Activated gamma-delta T cell treated with anti-CD3 and anti-CD28 coated beads, Interleukin-2, amount 50 U/mL, for 16 hours (primary cell): Measurements from ENCODE around the gene ENTREP1.
"Not testable (repeated sequence)": the region's sequence is repeated elsewhere in the genome, so short reads cannot be mapped to it uniquely, and the experiment has no call there.

Experiments
- DNase-seq: peaks from one replicate; pipeline ENCODE4 v3.0.0-alpha.2; 2020; ENCODE audit warnings: low read depth

Gene ENTREP1, protein sequence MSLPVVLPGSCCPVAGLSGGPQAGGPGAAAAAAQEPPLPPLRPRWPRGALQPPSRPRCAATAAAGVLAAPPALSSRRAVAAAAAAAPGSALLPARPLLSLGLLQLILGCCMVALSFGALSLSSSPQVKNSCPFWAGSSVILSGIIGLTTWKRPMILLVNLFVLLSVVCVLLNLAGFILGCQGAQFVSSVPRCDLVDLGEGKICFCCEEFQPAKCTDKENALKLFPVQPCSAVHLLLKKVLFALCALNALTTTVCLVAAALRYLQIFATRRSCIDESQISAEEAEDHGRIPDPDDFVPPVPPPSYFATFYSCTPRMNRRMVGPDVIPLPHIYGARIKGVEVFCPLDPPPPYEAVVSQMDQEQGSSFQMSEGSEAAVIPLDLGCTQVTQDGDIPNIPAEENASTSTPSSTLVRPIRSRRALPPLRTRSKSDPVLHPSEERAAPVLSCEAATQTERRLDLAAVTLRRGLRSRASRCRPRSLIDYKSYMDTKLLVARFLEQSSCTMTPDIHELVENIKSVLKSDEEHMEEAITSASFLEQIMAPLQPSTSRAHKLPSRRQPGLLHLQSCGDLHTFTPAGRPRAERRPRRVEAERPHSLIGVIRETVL

DNA sequence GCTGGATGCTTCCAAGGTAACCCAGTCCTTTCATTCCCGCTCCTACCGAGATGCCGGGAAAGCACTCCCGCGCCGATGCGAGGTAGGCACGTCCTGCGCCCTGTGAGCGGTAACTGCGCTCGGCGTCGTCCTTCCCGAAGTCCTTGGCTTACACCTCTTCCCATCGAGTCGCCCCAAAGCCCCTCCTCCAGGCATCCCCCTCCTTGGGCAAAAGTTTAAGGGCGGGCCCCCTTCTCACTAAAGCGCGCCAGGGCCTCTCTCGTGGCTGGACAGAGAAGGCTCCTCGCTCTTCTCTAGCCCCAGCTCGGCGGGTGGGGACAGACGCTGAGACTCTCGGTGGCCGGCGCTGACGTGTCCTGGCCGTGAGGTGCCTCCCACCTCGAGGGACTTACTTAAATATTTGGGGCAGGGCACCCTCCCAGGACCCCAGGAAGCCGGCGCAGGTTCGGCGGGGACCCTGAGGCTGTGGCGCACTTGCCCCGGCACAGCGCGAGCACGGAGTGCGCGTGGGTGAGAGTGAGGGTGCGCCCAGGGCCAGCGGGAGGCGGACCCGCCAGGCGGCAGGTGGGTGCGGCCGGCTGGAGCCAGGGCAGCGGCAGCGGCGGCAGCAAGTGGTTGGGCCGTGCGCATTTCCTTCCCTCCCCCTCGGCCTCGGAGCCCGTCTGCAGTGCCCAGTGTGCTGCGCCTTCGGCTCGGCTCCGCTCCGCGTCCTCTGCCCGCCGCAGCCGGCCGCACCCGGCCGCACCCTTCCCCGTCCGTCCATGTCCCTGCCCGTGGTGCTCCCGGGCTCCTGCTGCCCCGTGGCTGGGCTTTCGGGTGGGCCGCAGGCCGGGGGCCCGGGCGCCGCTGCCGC is at the start of gene ENTREP1:
ENTREP1 (plus strand) TSS at position 667 of the 853 bp plus-strand sequence; CDS start at position 762, 95 bp downstream.
- DNase-seq, result no peak

DNA sequence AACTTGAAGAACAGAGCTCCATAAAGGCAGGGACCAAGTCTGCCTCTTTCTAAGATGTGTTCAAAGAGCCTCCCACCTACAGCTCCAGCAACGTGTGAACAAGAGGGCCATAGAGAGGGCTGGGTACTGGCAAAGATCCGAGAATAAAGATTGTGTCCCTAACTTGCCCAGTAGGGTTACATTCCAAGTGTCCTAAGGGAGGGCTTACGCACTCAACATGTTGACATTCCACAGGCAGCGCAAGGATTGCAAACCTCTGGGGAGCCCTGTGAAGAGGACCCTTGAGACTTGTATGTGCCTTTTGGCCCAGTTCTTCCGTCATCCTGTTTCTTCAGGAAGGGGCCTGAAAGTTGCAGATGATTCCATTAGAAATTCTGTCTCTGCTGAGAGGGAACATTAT is 48.2 kb upstream of the ENTREP1 start:
- DNase-seq, result no peak

DNA sequence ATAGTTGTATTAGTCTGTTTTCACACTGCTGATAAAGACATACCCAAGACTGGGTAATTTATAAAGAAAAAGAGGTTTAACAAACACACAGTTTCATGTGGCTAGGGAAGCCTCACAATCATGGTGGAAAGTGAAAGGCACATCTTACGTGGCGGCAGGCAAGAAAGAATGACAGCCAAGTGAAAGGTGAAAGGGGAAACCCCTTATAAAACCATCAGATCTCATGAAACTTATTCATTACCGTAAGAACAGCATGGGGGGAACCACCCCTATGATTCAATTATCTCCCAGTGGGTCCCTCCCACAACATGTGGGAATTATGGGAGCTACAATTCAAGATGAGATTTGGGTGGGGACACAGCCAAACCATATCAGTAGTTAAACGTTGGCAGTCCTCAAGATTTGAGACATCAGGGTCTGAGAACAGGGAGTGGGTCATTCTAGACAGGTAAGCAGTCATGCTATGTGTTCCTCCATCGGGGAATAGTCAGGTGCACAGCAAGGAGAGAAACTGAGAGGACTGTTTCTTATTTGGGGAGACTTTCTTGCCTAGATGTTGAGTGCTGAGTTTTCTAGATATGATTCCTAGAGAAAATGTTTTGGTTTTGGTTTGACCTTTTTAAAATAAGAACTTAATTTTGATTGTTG is 45.8 kb upstream of the ENTREP1 start:
- DNase-seq, result no peak

DNA sequence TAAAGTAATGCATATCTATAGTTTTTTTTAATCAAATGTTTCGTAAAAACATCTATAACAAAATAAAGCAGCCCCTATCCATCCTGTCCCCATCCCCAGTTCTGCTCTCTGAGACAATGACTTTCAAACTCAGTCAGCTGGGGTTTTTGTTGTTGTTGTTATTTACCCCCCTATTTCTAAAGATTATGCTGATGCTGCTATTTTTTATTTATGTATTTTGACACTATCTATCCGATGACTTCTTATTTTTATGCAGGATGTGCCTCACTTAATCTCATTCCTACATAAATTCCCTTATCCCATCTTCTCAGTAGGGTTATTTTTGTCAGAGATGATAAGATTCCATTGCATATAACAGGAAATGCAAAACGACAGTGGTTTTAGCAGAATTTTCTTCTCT is 45.3 kb upstream of the ENTREP1 start:
- no peak for DNase-seq

DNA sequence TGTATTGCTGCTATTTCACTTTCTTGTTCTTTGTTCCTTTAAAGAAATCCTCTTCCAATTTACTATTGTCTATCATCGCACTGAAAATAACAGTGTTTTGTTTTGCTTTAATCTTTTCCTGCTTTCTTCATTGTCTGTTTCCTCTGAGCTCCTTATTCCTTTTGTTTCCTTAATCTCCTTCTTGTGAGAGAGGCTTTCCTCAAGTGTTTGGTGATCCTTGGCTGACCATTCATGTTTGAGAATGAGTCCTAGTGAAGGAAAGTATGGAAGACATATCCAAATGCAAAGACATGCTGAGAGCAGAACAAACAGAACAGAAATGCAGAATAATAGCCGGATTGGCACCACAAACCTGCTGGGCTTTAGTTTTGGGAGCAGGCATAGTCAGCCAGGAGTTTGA is 42.0 kb upstream of the ENTREP1 start:
- DNase-seq, result no peak

DNA sequence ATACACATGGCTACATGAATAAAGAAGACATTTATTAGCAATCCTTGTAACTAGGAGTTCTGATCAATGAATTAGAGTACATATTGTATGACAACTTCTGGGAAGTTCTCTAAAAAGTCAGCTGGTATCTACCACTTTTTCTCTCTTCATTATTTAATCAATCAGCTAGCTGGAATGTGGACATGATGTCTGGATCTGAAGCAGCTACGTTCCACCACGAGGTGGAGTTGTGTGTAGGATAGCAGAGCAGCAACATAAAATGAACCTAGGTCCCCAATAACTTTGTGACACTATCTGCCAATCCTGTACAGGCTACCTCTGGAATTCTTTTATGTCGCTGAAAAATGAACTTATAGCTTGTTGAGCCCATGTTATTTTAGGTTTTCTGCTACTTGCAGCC is 32.9 kb upstream of the ENTREP1 start:
- DNase-seq, result no peak

DNA sequence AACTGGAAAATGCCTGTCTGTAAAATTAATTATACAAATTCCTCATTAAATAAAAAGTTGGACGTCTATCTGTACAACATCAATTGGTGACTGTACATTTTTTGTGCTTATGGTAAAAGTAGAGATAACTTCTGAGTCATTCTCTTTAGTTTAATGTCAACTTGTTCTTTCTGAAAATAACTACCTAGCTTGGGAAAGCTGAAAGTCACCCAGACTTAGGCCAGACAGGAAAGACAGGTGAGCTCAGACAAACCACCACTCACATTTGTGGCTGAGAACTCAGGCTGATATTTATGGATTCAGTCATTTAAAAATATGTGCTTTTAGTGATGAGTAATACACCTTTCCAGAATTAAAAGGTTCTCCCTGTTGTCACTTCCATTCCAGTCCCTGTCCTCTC is 31.9 kb upstream of the ENTREP1 start:
- no peak for DNase-seq

DNA sequence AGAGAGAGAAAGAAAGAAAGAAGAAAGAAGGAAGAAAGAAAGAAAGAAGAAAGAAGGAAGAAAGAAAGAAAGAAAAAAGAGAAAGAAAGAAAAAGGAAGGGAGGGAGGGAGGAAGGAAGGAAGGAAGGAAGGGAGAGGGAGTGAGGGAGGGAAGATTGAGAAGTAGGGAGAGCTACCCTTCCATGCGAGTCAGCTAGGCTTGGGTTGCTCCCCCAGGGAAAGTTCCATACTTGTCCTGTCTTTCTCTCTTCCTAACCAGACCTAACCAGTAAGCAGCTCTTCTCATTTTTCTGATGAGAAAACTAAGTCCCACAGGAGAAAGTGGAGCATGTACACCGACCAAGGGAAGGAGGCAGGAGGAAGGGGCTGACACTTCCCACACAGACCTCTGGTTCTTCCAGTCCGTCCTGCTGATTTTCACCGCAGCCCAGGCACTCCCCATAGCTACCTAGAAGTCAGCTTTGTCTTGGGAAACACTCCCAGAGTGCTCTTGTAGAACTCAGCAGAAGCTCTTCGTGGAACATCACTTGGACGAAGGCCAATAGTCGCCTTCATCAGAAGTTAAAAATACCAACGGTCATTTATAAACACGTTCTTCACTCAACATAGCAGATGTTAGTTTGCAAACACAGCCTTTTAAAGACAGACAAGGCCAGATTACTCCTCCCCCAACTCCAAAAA is 29.0 kb upstream of the ENTREP1 start:
- no peak for DNase-seq

DNA sequence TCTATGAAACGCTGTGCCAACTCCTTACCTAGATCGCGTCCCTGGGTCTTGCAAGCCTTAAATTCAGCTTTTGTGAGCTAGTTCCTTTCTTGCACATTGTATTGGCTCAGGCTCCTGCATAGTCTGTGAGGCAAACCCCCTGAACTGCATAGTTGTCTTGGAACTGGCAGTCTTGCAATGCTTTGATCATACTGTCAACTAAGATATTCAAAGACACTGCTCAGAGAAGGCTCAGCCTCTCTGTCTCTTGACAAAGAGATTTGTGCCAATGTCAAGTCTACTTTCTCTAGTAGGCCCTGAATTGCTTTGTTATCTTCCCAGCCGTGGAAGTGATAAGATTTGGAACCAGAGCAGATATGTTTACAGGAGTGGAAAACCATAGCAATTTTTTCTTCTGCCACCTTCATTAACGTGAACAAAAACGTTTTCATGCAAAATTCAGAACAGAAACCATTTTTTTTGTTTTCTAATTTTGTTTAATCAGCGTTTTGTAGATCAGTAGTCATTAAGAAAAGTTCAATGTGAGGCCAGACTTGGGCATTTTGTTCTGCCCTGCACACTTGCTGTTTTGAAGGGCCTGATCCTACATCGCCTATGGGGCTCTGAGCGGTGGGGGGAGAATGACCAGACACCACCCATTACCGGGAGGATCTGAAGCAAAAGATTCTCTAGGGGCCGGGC is 27.6 kb upstream of the ENTREP1 start:
- DNase-seq, result no peak

DNA sequence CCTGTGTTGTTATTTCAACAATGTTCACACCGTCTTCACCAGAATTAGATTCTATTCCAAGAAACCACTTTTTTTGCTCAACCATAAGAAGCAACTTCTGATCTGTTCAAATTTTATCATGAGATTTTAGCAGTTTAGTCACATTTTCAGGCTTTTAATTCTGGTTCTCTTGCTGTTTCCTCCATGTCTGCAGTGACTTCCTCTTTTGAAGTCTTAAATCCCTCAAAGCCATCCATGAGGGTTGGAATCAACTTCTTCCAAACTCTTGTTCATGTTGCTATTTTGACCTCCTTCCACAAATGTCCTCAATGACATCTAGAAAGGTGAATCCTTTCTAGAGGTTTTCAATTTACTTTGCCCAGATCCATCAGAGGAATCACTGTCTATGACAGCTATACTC is 25.7 kb upstream of the ENTREP1 start:
- no peak for DNase-seq

DNA sequence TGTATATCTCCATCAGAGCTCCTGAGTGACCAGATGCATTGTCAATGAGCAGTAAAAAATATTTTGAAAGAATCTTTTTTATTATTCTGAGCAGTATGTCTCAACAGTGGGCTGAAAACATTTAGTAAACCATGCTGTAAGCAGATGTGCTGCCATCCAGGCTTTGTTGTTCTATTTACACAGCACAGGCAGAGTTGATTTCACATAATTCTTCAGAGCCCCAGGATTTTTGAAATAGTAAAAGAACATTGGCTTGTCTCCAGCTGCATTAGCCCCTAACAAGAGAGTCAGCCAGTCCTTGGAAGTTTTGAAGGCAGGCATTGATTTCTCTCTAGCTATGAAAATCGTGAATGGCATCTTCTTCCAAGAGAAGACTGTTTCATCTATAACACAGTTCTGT is 25.2 kb upstream of the ENTREP1 start:
- DNase-seq, result no peak

DNA sequence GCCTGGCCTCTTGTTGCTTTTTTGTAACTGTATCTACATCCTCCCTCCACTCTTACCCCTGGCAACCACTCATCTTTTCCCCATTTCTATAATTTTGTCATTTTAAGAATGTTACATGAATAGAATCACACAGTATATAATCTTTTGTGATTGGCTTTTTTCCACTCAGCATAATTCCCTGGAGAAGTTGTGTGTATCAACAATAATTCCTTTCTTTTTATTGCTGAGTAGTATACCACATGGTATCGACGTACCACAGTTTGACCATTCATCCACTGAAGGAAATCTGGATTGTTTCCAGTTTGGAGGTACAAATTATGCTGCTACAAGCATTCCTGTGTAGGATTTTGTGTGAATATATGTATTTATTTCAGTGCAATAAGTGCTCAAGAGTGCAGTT is 21.7 kb upstream of the ENTREP1 start:
- DNase-seq, result no peak

DNA sequence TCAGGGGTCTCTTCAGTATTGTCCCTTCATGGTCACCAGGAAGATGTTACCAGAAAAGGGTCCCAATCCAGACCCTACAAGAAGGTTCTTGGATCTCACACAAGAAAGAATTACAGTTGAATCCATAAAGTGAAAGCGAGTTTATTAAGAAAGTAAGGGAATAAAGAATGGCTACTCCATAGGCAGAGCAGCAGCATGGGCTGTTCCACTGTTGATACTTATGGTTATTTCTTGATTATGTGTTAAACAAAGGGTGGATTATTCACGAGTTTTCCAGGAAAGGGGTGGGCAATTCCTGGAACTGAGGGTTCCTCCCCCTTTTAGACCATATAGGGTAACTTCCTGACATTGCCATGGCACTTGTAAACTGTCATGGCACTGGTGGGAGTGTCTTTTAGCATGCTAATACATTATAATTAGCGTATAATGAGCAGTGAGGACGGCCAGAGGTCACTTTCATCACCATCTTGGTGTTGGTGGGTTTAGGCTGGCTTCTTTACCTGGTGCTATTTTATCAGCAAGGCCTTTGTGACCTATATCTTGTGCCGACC is 18.0 kb upstream of the ENTREP1 start:
- DNase-seq, result not testable (repeated sequence)

DNA sequence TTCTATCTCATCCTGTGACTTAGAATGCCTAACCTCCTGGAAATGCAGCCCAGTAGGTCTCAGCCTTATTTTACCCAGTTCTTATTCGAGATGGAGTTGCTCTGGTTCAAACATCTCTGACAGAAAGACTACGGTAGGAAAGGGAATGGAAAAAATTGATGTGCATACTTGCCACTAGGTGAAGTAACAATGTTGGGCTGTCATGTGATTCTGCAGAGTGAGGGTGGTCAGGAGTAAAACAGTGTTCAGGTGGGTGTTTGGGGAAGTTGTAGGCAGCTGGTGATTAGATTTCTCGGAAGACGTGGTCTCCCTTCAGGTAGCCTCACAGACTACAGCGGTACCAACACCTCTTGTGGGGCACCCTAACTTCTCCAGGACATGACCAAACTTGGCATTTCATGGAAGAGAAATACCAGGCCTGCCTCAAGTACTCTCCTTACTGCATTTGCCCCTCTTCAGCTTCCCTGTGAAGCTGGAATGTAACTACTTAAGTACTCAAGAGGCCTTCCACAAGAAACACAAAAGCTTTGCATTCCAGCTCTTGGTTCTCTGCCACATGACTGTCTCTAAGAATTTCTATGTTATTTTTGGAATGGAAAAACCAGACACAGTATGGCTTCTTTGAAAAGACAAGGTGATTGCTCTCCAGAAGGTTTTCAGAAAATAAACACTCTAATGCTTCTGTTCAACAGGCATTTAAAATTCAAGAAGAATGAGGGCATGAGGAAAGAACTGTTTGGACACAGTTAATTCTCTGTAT is 17.4 kb upstream of the ENTREP1 start:
- DNase-seq, result no peak

DNA sequence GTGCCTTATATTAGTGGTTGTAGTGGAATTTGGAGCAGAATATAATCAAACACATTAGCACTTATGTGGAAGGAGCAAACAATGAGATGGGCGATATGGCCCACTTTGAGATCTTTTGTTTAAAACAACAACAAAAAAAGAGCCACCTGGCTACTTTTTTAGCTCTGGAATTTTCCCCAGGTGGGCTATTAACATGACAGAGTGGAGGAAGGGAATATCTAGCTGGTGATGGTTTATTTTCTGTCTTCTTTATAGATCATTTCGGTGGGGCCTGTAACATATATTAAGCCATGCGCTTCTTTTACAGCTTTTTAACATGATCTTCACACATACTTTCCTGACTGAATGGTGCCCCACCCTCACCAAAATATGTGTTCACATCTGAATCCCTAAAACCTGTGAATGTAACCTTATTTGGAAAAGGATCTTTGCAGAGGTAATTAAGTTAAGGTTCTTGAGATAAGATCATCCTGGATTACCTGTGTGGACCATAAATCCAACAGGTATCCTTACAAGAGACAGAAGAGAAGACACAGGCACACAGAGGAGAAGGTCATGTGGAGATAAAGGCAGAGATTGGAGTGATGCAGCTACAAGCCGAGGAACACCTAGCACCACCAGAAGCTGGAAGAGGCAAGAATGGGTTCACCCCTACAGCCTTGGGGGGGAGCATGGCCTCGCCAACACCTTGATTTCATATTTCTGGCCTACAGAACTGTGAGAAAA is 16.6 kb upstream of the ENTREP1 start:
- no peak for DNase-seq

DNA sequence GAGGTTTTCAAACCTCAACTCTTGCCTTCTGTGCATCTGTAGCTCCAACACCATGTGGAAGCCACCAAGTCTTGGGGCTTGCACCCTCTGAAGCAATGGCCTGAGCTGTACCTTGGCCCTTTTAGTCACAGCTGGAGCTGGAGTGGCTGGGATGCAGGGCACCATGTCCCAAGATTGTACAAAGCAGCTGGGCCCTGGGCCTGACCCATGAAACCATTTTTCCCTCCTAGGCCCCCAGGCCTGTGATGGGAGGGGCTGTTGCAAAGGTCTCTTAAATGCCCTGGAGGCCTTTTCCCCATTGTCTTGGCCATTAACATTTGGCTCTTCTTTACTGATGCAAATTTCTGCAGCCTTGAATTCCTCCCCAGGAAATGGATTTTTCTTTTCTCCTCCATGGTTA is 11.8 kb upstream of the ENTREP1 start:
- no peak for DNase-seq

DNA sequence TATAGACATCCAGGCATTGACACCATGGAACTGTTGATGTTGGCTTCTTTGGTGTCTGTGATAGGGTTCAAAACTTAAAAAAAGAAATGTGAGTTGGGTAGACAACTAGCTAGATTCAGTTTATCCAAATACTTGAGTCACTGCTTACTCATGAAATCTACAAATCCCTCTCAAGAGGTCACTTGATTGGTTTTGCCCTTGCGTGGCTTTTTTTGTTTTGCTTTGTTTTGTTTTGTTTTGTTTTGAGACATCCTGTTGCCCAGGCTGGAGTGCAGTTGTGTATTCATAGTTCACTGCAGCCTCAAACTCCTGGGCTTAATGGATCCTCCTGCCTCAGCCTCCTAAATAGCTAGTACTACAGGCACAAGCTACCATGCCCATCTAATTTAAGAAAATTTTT is 10.5 kb upstream of the ENTREP1 start:
- DNase-seq, result no peak

DNA sequence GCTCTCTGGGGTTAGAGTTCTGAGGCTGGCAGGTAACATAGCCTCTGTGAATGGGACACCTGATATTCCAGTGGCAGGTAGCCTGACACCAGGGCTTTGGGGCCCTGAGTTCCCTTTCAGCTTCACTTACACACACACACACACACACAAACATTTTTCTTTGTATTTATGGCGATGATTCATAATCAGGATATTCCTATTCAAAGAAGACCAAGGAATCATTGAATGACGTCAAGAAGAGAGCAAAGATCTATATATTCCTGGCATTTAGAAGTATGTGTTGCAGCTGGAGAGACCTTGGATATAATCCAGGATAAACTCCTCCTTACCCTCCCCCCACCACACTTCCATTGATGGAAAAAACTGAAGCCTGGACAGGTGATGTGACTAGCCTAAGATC is 7.9 kb upstream of the ENTREP1 start:
- no peak for DNase-seq

DNA sequence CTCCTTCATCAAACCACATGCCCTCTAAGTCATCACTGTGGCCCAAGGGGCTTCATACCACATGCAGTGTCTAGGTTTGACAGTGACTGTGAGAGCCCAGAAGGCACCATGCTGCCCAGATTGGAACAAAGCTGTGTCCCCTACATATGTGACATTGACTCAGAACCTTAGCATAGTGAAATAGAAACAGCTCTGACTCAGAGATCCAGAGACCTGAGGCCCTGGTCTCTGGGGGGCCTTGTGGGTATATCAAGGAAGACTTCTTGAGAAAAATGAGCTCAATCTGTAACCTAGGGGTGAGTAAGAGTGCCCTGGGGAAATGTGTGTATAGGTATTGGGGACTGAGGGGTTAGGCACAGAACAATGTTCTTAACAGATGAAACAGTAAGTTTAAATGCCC is 7.1 kb upstream of the ENTREP1 start:
- no peak for DNase-seq
